HUES48 (cell line): Measurements from ENCODE around the gene SERPINE1.
"Not testable (repeated sequence)": the region's sequence is repeated elsewhere in the genome, so short reads cannot be mapped to it uniquely, and the experiment has no call there.

ENCODE experiments used
- H3K27ac ChIP-seq: one replicate; pipeline ENCODE4 v1.7.0; 2013; ENCODE audit warnings: low read depth, low read length, inconsistent platforms
- H3K27me3 ChIP-seq: 2 replicates; pipeline ENCODE4 v1.6.1; 2013; ENCODE audit warnings: mild to moderate bottlenecking, low read length; ENCODE audit not compliant: control insufficient read depth, insufficient read depth
- H3K36me3 ChIP-seq: 2 replicates; pipeline ENCODE4 v1.6.1; 2013; ENCODE audit warnings: low read length; ENCODE audit not compliant: control insufficient read depth, insufficient read depth
- H3K4me1 ChIP-seq: 2 replicates; pipeline ENCODE4 v1.6.1; 2013; ENCODE audit warnings: mild to moderate bottlenecking, low read length; ENCODE audit not compliant: control insufficient read depth, insufficient read depth
- H3K4me3 ChIP-seq: 2 replicates; pipeline ENCODE4 v1.5.1; 2013; ENCODE audit warnings: mild to moderate bottlenecking, low read depth, low read length
- H3K9ac ChIP-seq: 2 replicates; pipeline ENCODE4 v1.6.1; 2013; ENCODE audit warnings: mild to moderate bottlenecking, low read depth, low read length, moderate library complexity
- H3K9me3 ChIP-seq: 2 replicates; pipeline ENCODE4 v1.6.1; 2013; ENCODE audit warnings: low read length; ENCODE audit not compliant: control insufficient read depth, insufficient read depth

Gene SERPINE1

DNA sequence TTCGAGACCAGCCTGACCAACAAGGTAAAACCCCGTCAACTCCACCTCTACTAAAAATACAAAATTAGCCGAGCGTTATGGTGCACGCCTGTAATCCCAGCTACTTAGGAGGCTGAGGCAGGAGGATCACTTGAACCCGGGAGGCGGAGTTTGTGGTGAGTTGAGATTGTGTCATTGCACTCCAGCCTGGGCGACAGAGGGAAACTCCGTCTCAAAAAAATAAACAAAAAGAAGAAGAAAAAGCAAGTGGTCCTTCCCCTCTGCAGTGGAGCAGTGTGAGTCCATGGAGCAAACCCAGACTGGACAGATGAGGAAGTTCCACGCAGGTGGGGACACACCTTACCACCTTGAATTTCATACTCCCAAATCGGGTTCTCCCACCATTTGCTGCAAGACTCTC, 13.1 kb upstream of the SERPINE1 start:
- no peak overlapping the region for H3K4me3 ChIP-seq
- no peak overlapping the region for H3K27ac ChIP-seq
- H3K4me1 ChIP-seq = no peaks in the 10 kb centered on the region
- H3K9ac ChIP-seq = no peak overlapping the region
- H3K9me3 ChIP-seq = no peaks in the 10 kb centered on the region
- H3K36me3 ChIP-seq = no peaks in the 10 kb centered on the region
- H3K27me3 ChIP-seq = no peaks in the 10 kb centered on the region

DNA sequence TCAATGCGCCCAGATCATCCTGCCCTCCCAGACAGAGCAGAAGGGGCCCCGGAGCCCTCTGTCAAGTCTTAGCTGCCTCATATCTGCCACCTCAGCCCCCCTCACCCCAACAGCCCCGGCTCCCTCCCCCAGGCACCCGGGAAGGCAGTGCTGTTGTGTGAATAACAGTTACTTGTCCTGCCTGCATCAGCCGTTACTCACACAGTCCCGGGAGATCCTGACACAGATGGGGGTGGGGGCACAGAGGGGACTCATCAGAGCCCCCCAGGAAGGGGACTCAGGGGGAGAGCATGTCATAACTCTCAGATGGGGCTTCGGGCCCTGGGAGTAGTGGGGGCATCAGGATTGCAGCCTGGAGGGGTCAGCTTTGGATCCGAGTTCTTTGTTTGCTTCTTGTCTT, 12.4 kb upstream of the SERPINE1 start:
- H3K4me1 ChIP-seq = no peaks in the 10 kb centered on the region
- H3K9me3 ChIP-seq = no peaks in the 10 kb centered on the region
- no peaks in the 10 kb centered on the region for H3K27me3 ChIP-seq
- no peaks in the 10 kb centered on the region for H3K36me3 ChIP-seq
- H3K4me3 ChIP-seq = no peak overlapping the region
- no peak overlapping the region for H3K27ac ChIP-seq
- no peak overlapping the region for H3K9ac ChIP-seq

DNA sequence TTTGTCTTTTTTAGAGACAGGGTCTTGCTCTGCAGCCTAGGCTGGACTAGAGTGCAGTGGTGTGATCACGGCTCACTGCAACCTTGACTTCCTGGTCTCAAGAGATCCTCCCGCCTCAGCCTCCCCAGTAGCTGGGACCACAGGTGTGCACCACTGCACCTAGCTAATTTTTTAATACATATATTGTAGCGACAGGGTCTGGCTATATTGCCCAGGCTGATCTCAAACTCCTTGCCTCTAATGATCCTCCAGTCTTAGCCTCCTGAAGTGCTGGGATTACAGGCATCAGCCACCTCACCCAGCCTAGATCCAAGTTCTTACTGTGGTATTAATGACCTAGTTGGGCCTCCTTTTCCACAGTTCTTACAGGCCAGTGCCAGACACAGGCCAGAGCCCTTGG, 11.7 kb upstream of the SERPINE1 start:
- Histone ChIP-seq H3K27ac (no peak overlapping the region), H3K36me3 (no peaks in the 10 kb centered on the region), H3K9me3 (no peaks in the 10 kb centered on the region), H3K4me3 (no peak overlapping the region), H3K27me3 (no peaks in the 10 kb centered on the region), H3K9ac (no peak overlapping the region), H3K4me1 (no peaks in the 10 kb centered on the region)

DNA sequence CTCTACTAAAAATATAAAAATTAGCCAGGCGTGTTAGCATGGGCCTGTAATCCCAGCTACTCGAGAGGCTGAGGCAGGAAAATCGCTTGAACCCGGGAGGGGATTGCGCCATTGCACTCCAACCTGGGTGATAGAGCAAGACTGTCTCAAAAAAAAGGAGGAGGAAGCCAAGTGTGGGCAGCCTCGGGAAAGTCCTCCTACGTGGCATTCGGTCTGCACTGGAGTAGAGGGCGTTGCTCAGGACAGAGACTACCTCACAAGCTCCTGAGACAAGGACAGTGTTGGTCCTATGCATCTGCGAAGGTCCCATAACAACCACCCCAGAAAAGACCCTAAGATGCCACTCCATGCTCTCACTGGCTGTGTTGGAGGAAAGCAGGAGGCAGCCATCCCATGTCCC, 10.0 kb upstream of the SERPINE1 start:
- peaks cover 2% of the 10 kb centered on the region for H3K4me1 ChIP-seq
- H3K9ac ChIP-seq = no peak overlapping the region
- no peak overlapping the region for H3K4me3 ChIP-seq
- H3K36me3 ChIP-seq = no peaks in the 10 kb centered on the region
- no peaks in the 10 kb centered on the region for H3K9me3 ChIP-seq
- no peaks in the 10 kb centered on the region for H3K27me3 ChIP-seq
- no peak overlapping the region for H3K27ac ChIP-seq

DNA sequence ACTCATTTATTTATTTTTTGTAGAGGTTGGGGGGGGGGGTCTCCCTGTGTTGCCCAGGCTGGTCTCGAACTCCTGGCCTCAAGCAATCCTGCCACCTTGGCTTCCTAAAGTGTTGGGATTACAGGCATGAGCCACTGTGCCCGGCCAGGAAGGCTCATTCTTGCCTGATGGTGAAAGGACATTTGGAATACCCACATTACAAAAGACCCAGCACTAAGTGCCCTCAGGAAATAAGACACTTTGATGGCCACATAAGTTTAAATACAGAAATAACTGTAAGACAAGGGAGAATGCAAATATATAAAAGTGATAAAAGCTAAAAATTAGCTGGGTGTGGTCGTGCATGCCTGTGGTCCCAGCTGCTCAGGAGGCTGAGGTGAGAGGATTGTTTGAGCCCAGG, 8.0 kb upstream of the SERPINE1 start:
- no peaks in the 10 kb centered on the region for H3K9me3 ChIP-seq
- H3K4me3 ChIP-seq = no peak overlapping the region
- H3K27ac ChIP-seq = no peak overlapping the region
- no peak overlapping the region for H3K9ac ChIP-seq
- no peaks in the 10 kb centered on the region for H3K27me3 ChIP-seq
- H3K4me1 ChIP-seq = peaks cover 11% of the 10 kb centered on the region
- H3K36me3 ChIP-seq = no peaks in the 10 kb centered on the region

DNA sequence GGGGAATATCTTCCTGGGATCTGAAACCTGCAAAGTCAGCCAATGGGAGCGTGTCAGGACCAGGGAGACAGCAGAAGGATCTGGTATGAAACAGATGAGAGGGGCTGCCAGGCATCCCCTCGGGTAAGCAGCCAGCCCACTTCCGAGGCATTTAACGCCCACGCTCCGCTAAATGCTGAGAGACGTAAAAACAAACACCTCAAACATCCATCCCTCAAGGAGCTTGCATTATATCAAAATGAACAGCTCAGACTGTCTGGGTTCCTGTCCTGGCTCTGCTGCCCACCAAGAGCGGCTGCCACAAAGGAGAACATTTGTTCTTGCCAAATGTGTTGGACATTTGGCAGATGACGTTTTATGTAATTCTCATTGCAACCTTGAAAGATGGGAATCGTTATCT, 7.0 kb upstream of the SERPINE1 start:
- no peak overlapping the region for H3K27ac ChIP-seq

DNA sequence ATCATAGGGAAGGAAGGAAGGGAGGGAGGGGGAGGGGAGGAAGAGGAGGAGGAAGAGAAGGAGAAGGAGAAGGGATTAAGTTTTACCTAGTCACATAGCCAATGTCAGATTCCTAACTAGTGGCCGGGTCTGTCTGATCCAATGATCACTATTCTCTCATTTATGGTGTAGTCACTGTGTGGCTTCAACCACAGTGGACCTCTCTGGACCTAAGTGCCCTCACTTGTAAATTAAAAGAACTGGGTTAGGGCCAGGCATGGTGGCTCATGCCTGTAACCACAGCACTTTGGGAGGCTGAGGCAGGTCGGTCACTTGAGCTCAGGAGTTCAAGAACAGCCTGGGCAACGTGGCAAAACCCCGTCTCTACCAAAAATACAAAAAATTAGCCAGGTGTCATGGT, 6.6 kb upstream of the SERPINE1 start:
- Histone ChIP-seq H3K4me1 (peaks cover 11% of the 10 kb centered on the region), H3K9me3 (no peaks in the 10 kb centered on the region), H3K9ac (no peak overlapping the region), H3K4me3 (no peak overlapping the region), H3K27me3 (no peaks in the 10 kb centered on the region), H3K27ac (no peak overlapping the region), H3K36me3 (no peaks in the 10 kb centered on the region)

More for the DNA sequence above, 7.0 kb upstream of the SERPINE1 start:
- no peaks in the 10 kb centered on the region for H3K27me3 ChIP-seq
- H3K9me3 ChIP-seq = no peaks in the 10 kb centered on the region
- H3K9ac ChIP-seq = no peak overlapping the region
- peaks cover 11% of the 10 kb centered on the region for H3K4me1 ChIP-seq
- no peak overlapping the region for H3K4me3 ChIP-seq
- H3K36me3 ChIP-seq = no peaks in the 10 kb centered on the region

DNA sequence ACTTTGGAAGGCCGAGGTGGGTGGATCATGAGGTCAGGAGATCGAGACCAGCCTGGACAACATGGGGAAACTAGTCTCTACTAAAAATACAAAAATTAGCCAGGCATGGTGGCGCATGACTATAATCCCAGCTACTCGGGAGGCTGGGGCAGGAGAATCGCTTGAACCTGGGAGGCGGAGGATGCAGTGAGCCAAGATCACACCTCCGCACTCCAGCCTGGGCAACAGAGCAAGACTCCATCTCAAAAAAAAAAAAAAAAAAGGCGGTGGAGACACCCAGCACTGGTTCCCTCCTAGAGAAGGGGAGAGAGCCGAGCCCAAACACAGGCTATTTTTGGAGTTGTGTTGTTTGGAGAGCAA, 5.3 kb upstream of the SERPINE1 start:
- not testable (repeated sequence) for H3K4me3 ChIP-seq, H3K9ac ChIP-seq, H3K9me3 ChIP-seq, H3K36me3 ChIP-seq, H3K27me3 ChIP-seq
- Histone ChIP-seq H3K4me1 (peaks cover 15% of the 10 kb centered on the region), H3K27ac (peak overlapping the region; percentile 86)

DNA sequence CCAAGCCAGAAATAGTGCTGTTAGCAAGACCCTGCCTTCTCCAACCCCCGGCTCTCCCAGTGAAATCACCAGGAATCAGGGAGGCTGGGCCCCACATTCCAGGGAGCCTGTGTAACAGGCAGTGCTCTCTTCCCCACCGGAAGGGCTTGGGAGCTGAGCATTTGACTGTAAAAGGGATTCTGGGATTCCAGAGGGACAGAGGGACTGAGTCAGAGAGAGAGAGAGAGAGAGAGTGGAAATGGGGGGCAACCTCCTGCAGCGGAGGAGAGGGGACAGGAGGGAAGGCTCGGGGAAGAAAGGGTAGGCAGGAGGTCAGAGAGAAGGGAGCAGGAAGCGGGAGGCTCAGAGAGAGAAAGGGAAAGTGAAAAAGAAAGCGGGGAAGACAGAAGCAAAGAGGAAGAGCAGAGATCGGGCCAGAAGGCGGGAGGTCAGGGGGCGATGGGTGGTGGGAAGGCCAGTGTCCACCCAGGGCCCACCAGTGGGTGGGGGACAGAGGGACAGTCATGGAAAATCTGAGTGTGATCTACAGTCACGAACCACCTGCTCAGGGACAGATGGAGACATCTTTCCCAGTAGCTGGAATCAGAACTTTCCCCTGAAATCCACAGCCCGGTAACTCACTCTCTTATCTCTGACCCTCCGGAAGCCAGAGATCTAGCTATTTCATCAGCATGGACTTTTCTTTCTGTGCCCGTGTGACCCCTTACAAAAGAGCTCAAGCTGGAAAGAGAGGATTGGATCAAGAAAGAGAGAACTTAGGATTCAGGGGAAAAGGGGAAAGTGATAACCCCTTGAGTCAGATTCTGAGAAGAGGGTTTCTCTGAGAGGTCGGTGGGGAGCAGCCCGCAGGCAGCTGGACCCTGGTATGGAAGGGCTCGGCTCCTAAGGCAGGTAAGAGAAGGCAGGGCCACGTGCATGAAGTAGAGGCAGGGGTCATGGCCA, 4.6 kb upstream of the SERPINE1 start:
- H3K9ac ChIP-seq = 0 out of 2 replicates have a peak overlapping the region, but pooled peaks have one; percentile 12
- no peaks in the 10 kb centered on the region for H3K36me3 ChIP-seq
- no peaks in the 10 kb centered on the region for H3K9me3 ChIP-seq
- peak overlapping the region; percentile 86 for H3K27ac ChIP-seq
- H3K4me1 ChIP-seq = peaks cover 22% of the 10 kb centered on the region
- H3K4me3 ChIP-seq = no peak overlapping the region
- no peaks in the 10 kb centered on the region for H3K27me3 ChIP-seq

DNA sequence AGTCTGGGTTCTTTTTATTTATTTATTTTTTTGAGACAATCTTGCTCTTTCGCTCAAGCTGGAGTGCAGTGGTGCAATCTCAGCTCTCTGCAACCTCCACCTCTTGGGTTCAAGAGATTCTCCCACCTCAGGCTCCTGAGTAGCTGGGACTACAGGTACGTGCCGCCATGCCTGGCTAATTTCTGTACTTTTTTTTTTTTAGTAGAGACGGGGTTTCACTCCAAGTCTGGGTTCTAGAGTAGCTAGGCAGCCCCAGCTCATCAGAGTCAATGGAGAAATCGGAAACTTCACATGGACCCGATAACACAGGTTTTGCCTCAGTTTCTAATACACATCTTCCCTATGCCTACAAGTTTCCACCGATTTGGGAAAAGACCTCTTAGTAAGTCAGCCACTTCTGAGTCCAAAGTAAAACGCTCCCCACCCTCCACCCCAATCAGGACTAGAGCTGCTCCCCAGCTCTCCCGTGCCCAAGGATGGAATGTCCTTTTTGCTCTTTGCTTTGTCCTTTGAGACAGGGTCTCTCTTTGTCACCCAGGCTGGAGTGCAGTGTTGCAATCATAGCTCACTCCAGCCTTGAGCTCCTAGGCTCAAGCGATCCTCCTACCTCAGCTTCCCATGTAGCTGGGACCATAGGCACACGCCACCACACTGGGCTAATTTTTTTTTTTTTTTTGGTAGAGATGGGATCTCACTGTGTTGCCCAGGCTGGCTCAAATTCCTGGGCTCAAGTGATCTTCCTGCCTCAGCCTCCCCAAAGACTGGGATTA, 3.8 kb upstream of the SERPINE1 start:
- Histone ChIP-seq H3K9me3 (no peaks in the 10 kb centered on the region), H3K27me3 (no peaks in the 10 kb centered on the region), H3K4me3 (no peak overlapping the region), H3K27ac (no peak overlapping the region), H3K36me3 (no peaks in the 10 kb centered on the region), H3K4me1 (peaks cover 24% of the 10 kb centered on the region), H3K9ac (no peak overlapping the region)

DNA sequence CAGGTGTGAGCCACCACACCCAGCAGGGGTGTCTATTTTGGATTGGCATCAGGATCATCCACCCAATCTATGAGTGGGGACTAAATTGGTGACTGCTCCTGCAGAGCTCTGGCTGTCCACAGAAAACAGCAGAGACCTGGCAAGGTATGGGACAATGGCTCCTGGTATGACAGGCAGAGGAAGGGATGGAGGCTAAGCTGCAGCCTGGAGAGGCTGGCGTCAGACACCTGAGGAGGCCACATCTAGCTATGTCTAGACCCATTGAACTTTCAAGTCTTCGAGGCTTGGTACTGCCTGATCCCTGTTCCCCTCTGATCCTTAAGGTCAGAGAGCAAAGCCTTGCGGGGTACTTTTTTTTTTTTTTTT, 3.2 kb upstream of the SERPINE1 start:
- Histone ChIP-seq H3K27me3 (no peaks in the 10 kb centered on the region), H3K9me3 (no peaks in the 10 kb centered on the region), H3K4me1 (peaks cover 24% of the 10 kb centered on the region), H3K27ac (no peak overlapping the region), H3K4me3 (no peak overlapping the region), H3K36me3 (no peaks in the 10 kb centered on the region), H3K9ac (no peak overlapping the region)
